ENCODE data around the gene HSD11B2. TPM values are rescaled to one million over a fixed set of nuclear protein-coding genes. Genes with fewer than 3 reads are reported as not detected.
A peak's percentile ranks its signal among the peaks of the same experiment; 100 is the strongest.

Gene HSD11B2
- total and polyA plus RNA-seq, 2 of the 8 experiments (the other 6 are each of a cell fraction or from before 2014, with no cell fraction given) = 28.7 to 32.9 TPM

DNA sequence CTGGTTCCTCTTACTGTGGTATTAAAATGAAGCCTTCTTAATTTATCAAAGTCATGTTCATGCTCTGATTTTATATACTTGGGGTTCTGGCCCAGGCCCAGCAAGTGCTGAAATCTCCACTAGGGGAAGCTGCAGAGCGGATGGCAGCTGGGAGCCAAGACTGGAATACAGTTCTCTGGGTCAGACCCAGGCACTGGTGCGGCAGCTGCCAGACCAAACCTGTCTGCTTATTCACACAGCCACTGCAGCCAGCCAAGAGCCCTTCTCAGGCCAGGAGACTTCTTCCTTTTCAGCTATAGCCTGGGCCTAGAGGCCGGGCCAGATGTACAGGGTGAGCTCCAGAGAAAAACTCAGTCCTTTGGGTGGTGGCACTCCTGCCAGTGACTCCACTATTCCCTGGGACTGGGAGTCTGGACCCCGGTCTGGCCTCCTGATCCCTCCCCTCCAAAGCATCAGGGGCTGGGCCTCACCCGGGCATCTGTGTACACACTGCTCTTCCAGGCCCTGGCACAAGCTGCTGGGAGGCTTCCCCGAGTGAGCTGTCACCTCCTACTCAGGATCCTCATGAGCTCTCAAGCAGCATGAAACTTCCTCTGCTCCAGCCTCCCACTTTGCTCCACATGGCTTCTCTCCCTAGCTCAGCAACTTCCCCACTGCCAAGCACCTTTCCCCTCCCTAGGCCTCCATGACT lies 25.6 kb downstream of the HSD11B2 start:
- H2AK5ac ChIP-seq (ENCODE audit: low read depth, low read length) = no peak overlapping the region
- no peak overlapping the region for H4K5ac ChIP-seq (ENCODE audit: insufficient read length, low read depth, low read length)
- no peak overlapping the region for H3K4me2 ChIP-seq (ENCODE audit: insufficient read depth in 1 of 2, low read depth in 2 of 2, low read length in 2 of 2)
- H3K9me3 ChIP-seq (ENCODE audit: insufficient read depth in 2 of 2, low read depth in 1 of 2, low read length in 1 of 2) = no peaks in the 10 kb centered on the region
- no peak overlapping the region for H3K14ac ChIP-seq (ENCODE audit: insufficient read length)
- no peak overlapping the region for H2BK20ac ChIP-seq (ENCODE audit: low read length)
- H3K36me3 ChIP-seq (ENCODE audit: control insufficient read depth in 2 of 4, insufficient read depth in 4 of 4, low read length in 3 of 4) = peaks cover 0 to 3% (median 0%) of the 10 kb centered on the region in 4 experiments; a peak in 1 of 8 replicates
- H2AFZ ChIP-seq (ENCODE audit: low read length) = no peak overlapping the region
- H4K8ac ChIP-seq (ENCODE audit: extremely low read depth, insufficient read depth, low read length) = no peak overlapping the region
- WGBS, 2 experiments (ENCODE audit: extremely low coverage in 1 of 2, insufficient coverage in 1 of 2, insufficient read length in 1 of 2, insufficient replicate concordance in 2 of 2, low coverage in 1 of 2, low lambda C conversion rate in 2 of 2, missing lambda C conversion rate in 1 of 2) = 86% methylated on average over 6 of the region's 6 CpGs; no CpG with 5 or more reads in 1 of the 2 experiments
- H3K4me3 ChIP-seq (ENCODE audit: extremely low read depth in 1 of 4, insufficient read depth in 2 of 4, low read depth in 3 of 4, low read length in 4 of 4) = no peak overlapping the region
- H2BK120ac ChIP-seq (replicated peaks; ENCODE audit: low read depth, low read length) = no peak overlapping the region
- H3K27me3 ChIP-seq (replicated peaks in 1 of 4; ENCODE audit: control insufficient read depth in 3 of 4, extremely low read depth in 1 of 4, insufficient read depth in 3 of 4, low read length in 3 of 4) = no peaks in the 10 kb centered on the region
- no peak overlapping the region for H3K56ac ChIP-seq (replicated peaks; ENCODE audit: insufficient read length, low read depth, low read length)
- DNase-seq (ENCODE audit: low read depth in 1 of 2, low spot score in 2 of 2) (no peak), FAIRE-seq (no peak)
- no peak overlapping the region for H2BK12ac ChIP-seq (ENCODE audit: low read depth, low read length)
- H2BK15ac ChIP-seq (ENCODE audit: low read length) = no peak overlapping the region
- peak in 1 of 2 experiments; percentile 46; a peak in 2 of 4 replicates for TF ChIP-seq RAD21 (IDR thresholded peaks at IDR 0.05 in 1 of 2, conservative IDR thresholded peaks at IDR 0.05 in 1 of 2; ENCODE audit: low read depth in 2 of 2, low read length in 2 of 2)
- TF ChIP-seq, protein P1, sequence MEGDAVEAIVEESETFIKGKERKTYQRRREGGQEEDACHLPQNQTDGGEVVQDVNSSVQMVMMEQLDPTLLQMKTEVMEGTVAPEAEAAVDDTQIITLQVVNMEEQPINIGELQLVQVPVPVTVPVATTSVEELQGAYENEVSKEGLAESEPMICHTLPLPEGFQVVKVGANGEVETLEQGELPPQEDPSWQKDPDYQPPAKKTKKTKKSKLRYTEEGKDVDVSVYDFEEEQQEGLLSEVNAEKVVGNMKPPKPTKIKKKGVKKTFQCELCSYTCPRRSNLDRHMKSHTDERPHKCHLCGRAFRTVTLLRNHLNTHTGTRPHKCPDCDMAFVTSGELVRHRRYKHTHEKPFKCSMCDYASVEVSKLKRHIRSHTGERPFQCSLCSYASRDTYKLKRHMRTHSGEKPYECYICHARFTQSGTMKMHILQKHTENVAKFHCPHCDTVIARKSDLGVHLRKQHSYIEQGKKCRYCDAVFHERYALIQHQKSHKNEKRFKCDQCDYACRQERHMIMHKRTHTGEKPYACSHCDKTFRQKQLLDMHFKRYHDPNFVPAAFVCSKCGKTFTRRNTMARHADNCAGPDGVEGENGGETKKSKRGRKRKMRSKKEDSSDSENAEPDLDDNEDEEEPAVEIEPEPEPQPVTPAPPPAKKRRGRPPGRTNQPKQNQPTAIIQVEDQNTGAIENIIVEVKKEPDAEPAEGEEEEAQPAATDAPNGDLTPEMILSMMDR (IDR thresholded peaks at IDR 0.05; ENCODE audit: control extremely low read depth in 1 of 3, insufficient read depth in 1 of 3, low read depth in 1 of 3, low read length in 3 of 3) = peak; percentile 57 to 65 (median 62)
- TF ChIP-seq TEAD4 (IDR thresholded peaks at IDR 0.05; ENCODE audit: low read depth, low read length) = no peak
- ChIA-PET CTCF (ENCODE audit: partially characterized antibody) (interaction anchor here (0.8 to 28.6 kb wide), 17 partner anchors 1 to 171 kb away, joined by 3 to 683 read pairs (median 5); partner anchors contain the start of genes ATP6V0D1 and HSD11B2), POLR2A (ENCODE audit: partially characterized antibody) (interaction anchor here (1.0 to 1.4 kb wide), 5 partner anchors 9 to 25 kb away, joined by 3 read pairs; partner anchors contain the start of gene ATP6V0D1)
- no peak overlapping the region for H3K23ac ChIP-seq (ENCODE audit: insufficient read length)
- no peaks in the 10 kb centered on the region for H3K23me2 ChIP-seq (ENCODE audit: low read depth, low read length)
- H2BK5ac ChIP-seq (ENCODE audit: low read depth, low read length) = no peak overlapping the region
- H3K79me1 ChIP-seq (ENCODE audit: low read depth, low read length) = peaks cover 4% of the 10 kb centered on the region
- H3K9ac ChIP-seq (replicated peaks in 1 of 4; ENCODE audit: extremely low read depth in 1 of 4, low read depth in 3 of 4, low read length in 3 of 4) = no peak overlapping the region
- peaks cover 13 to 16% of the 10 kb centered on the region in 2 experiments for H4K20me1 ChIP-seq (replicated peaks in 1 of 2; ENCODE audit: control insufficient read depth in 1 of 2, insufficient read depth in 2 of 2, low read length in 2 of 2)
- H3K4ac ChIP-seq (replicated peaks; ENCODE audit: insufficient read length, low read depth, low read length) = no peak overlapping the region
- H4K91ac ChIP-seq (replicated peaks; ENCODE audit: insufficient read length, low read length) = no peak overlapping the region
- no peak overlapping the region for H3K18ac ChIP-seq (ENCODE audit: extremely low read depth, low read length)
- no peaks in the 10 kb centered on the region; a peak in 1 of 7 replicates for H3K4me1 ChIP-seq (replicated peaks in 1 of 4; ENCODE audit: control insufficient read depth in 3 of 4, insufficient read depth in 4 of 4, low read length in 3 of 4)
- peak overlapping the region; percentile 22; the same call in 1 of the 2 replicates for H3K27ac ChIP-seq (ENCODE audit: low read depth, low read length)
- H3K79me2 ChIP-seq (ENCODE audit: control insufficient read depth in 1 of 2, insufficient read depth in 2 of 2, low read length in 2 of 2) = no peaks in the 10 kb centered on the region
